Epithelial cell of prostate (primary cell): ENCODE results near the gene CDCA8.

Source experiments
- DNase-seq: peaks from one replicate; pipeline ENCODE4 v3.0.0-alpha.2; 2011; ENCODE audit warnings: low read depth, low spot score
- H3K27ac ChIP-seq: fragments of 450-650 bp; 2 replicates; pipeline ENCODE4 v1.5.1; 2017; ENCODE audit warnings: mild to moderate bottlenecking

The CDCA8 gene

GRCh38 chr1:37714226-37714625 lies 21.9 kb downstream of the CDCA8 start:
- no peak for DNase-seq
- H3K27ac ChIP-seq, result no peak overlapping the region

- no peak overlapping the region for H3K27ac ChIP-seq
- no peak for DNase-seq
These were observed 22.4 kb downstream of the CDCA8 start for GRCh38 chr1:37714689-37715088.

- no peak for DNase-seq
- H3K27ac ChIP-seq, result no peak overlapping the region
These were observed 24.0 kb downstream of the CDCA8 start for GRCh38 chr1:37716321-37716720.

GRCh38 chr1:37717631-37718030 lies 25.3 kb downstream of the CDCA8 start:
- no peak for DNase-seq
- no peak overlapping the region for H3K27ac ChIP-seq

GRCh38 chr1:37718181-37718900 lies 26.0 kb downstream of the CDCA8 start:
- no peak overlapping the region for H3K27ac ChIP-seq
- DNase-seq, result no peak

- H3K27ac ChIP-seq, result no peak overlapping the region
- DNase-seq, result no peak
These were observed 26.7 kb downstream of the CDCA8 start for GRCh38 chr1:37718901-37719571.

GRCh38 chr1:37719572-37720195 lies 27.4 kb downstream of the CDCA8 start:
- DNase-seq, result no peak
- no peak overlapping the region for H3K27ac ChIP-seq

- no peak overlapping the region for H3K27ac ChIP-seq
These were observed 28.2 kb downstream of the CDCA8 start for GRCh38 chr1:37720231-37721130.

GRCh38 chr1:37721565-37721964 lies 29.2 kb downstream of the CDCA8 start:
- no peak for DNase-seq
- no peak overlapping the region for H3K27ac ChIP-seq

More at GRCh38 chr1:37720231-37721130, 28.2 kb downstream of the CDCA8 start:
- DNase-seq, result no peak

GRCh38 chr1:37722181-37723071 lies 30.1 kb downstream of the CDCA8 start:
- H3K27ac ChIP-seq, result no peak overlapping the region
- no peak for DNase-seq

- DNase-seq, result no peak
- no peak overlapping the region for H3K27ac ChIP-seq
These were observed 30.7 kb downstream of the CDCA8 start for GRCh38 chr1:37723072-37723389.

GRCh38 chr1:37723390-37724078 lies 31.2 kb downstream of the CDCA8 start:
- DNase-seq, result no peak
- no peak overlapping the region for H3K27ac ChIP-seq

GRCh38 chr1:37724575-37724974 lies 32.3 kb downstream of the CDCA8 start:
- DNase-seq, result no peak
- no peak overlapping the region for H3K27ac ChIP-seq

GRCh38 chr1:37725851-37726613 lies 33.7 kb downstream of the CDCA8 start:
- no peak overlapping the region for H3K27ac ChIP-seq
- DNase-seq, result no peak

- no peak for DNase-seq
- no peak overlapping the region for H3K27ac ChIP-seq
These were observed 34.7 kb downstream of the CDCA8 start for GRCh38 chr1:37726751-37727585.

- H3K27ac ChIP-seq, result no peak overlapping the region
- no peak for DNase-seq
These were observed 36.1 kb downstream of the CDCA8 start for GRCh38 chr1:37728416-37728815.

GRCh38 chr1:37730376-37730775 lies 38.1 kb downstream of the CDCA8 start:
- no peak for DNase-seq
- no peak overlapping the region for H3K27ac ChIP-seq
